ENCODE data around the gene SLMAP.

Gene SLMAP

GRCh38 chr3:57770009-57770827, 14.1 kb downstream of the SLMAP start:
- H3K27me3 ChIP-seq (ENCODE audit: control insufficient read depth in 2 of 2, insufficient read depth in 2 of 2, low read length in 2 of 2), result no peaks in the 10 kb centered on the region
- H3K27ac ChIP-seq (ENCODE audit: low read depth in 2 of 2, low read length in 2 of 2), result no peak overlapping the region
- no peaks in the 10 kb centered on the region for H3K9me3 ChIP-seq (ENCODE audit: control insufficient read depth in 2 of 2, low read length in 2 of 2)
- no peak overlapping the region for H3K4me3 ChIP-seq (ENCODE audit: low read length in 2 of 2)
- H3K9ac ChIP-seq (ENCODE audit: low read depth in 1 of 2, low read length in 2 of 2), result no peak overlapping the region
- H3K4me1 ChIP-seq (ENCODE audit: control insufficient read depth in 2 of 2, insufficient read depth in 2 of 2, low read length in 2 of 2), result no peaks in the 10 kb centered on the region
- peaks cover 0 to 3% of the 10 kb centered on the region in 2 donors for H3K36me3 ChIP-seq (ENCODE audit: control insufficient read depth in 2 of 2, insufficient read depth in 2 of 2, low read length in 2 of 2)

- Histone ChIP-seq H3K4me1 (ENCODE audit: control insufficient read depth in 2 of 2, insufficient read depth in 2 of 2, low read length in 2 of 2) (no peaks in the 10 kb centered on the region), H3K27me3 (ENCODE audit: control insufficient read depth in 2 of 2, insufficient read depth in 2 of 2, low read length in 2 of 2) (no peaks in the 10 kb centered on the region), H3K9me3 (ENCODE audit: control insufficient read depth in 2 of 2, low read length in 2 of 2) (no peaks in the 10 kb centered on the region), H3K9ac (ENCODE audit: low read depth in 1 of 2, low read length in 2 of 2) (no peak overlapping the region), H3K27ac (ENCODE audit: low read depth in 2 of 2, low read length in 2 of 2) (no peak overlapping the region), H3K4me3 (ENCODE audit: low read length in 2 of 2) (no peak overlapping the region), H3K36me3 (ENCODE audit: control insufficient read depth in 2 of 2, insufficient read depth in 2 of 2, low read length in 2 of 2) (peaks cover 0 to under 1% of the 10 kb centered on the region in 2 donors)
Observed at GRCh38 chr3:57772251-57772650, 16.1 kb downstream of the SLMAP start.

DNA sequence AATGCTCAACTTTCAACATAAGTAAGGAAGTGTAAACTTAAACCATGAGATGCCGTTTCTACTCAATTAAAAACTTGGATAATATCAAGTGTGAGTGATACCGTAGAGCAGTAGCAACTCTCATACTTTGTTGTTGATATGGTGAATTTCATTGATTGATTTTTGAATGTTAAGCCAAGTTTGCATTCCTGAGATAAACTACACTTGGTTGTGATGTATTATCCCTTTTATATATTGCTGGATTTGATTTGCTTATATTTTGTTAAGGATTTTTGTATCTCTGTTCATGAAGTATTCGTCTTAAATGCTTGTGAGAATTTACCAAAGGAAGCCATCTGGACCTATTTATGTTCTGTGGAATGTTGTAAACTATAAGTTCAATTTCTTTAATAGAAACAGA, 21.7 kb downstream of the SLMAP start:
- no peaks in the 10 kb centered on the region for H3K36me3 ChIP-seq (ENCODE audit: control insufficient read depth in 2 of 2, insufficient read depth in 2 of 2, low read length in 2 of 2)
- H3K4me3 ChIP-seq (ENCODE audit: low read length in 2 of 2), result no peak overlapping the region
- no peaks in the 10 kb centered on the region for H3K9me3 ChIP-seq (ENCODE audit: control insufficient read depth in 2 of 2, low read length in 2 of 2)
- no peak overlapping the region for H3K27ac ChIP-seq (ENCODE audit: low read depth in 2 of 2, low read length in 2 of 2)
- H3K4me1 ChIP-seq (ENCODE audit: control insufficient read depth in 2 of 2, insufficient read depth in 2 of 2, low read length in 2 of 2), result no peaks in the 10 kb centered on the region
- H3K9ac ChIP-seq (ENCODE audit: low read depth in 1 of 2, low read length in 2 of 2), result no peak overlapping the region
- H3K27me3 ChIP-seq (ENCODE audit: control insufficient read depth in 2 of 2, insufficient read depth in 2 of 2, low read length in 2 of 2), result no peaks in the 10 kb centered on the region

GRCh38 chr3:57778494-57778893, 22.4 kb downstream of the SLMAP start:
- no peak overlapping the region for H3K9ac ChIP-seq (ENCODE audit: low read depth in 1 of 2, low read length in 2 of 2)
- H3K4me1 ChIP-seq (ENCODE audit: control insufficient read depth in 2 of 2, insufficient read depth in 2 of 2, low read length in 2 of 2), result peaks cover 0 to 6% of the 10 kb centered on the region in 2 donors
- no peaks in the 10 kb centered on the region for H3K36me3 ChIP-seq (ENCODE audit: control insufficient read depth in 2 of 2, insufficient read depth in 2 of 2, low read length in 2 of 2)
- H3K27ac ChIP-seq (ENCODE audit: low read depth in 2 of 2, low read length in 2 of 2), result no peak overlapping the region
- no peaks in the 10 kb centered on the region for H3K27me3 ChIP-seq (ENCODE audit: control insufficient read depth in 2 of 2, insufficient read depth in 2 of 2, low read length in 2 of 2)
- no peaks in the 10 kb centered on the region for H3K9me3 ChIP-seq (ENCODE audit: control insufficient read depth in 2 of 2, low read length in 2 of 2)
- no peak overlapping the region for H3K4me3 ChIP-seq (ENCODE audit: low read length in 2 of 2)

DNA sequence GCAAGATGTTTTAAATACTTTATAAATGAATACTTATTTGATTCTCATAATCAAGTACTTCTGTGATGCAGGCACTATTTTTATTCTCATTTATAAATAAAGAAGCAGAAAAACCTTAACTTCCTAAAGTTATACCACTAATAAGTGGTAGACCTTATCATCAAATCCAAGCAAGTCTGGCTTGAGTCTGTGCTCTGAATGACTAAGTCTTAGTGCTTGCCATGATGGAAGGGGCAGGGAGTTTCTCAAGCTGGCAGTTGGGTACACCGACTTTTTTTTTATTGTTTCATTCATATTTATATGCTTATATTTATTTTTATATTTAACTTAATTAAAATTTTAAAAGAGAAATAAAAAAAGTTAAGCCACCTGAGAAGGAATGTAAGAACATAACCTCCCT, 23.6 kb downstream of the SLMAP start:
- no peaks in the 10 kb centered on the region for H3K36me3 ChIP-seq (ENCODE audit: control insufficient read depth in 2 of 2, insufficient read depth in 2 of 2, low read length in 2 of 2)
- H3K27me3 ChIP-seq (ENCODE audit: control insufficient read depth in 2 of 2, insufficient read depth in 2 of 2, low read length in 2 of 2), result no peaks in the 10 kb centered on the region
- peaks cover 0 to 6% of the 10 kb centered on the region in 2 donors for H3K4me1 ChIP-seq (ENCODE audit: control insufficient read depth in 2 of 2, insufficient read depth in 2 of 2, low read length in 2 of 2)
- no peak overlapping the region for H3K4me3 ChIP-seq (ENCODE audit: low read length in 2 of 2)
- H3K9me3 ChIP-seq (ENCODE audit: control insufficient read depth in 2 of 2, low read length in 2 of 2), result no peaks in the 10 kb centered on the region
- H3K27ac ChIP-seq (ENCODE audit: low read depth in 2 of 2, low read length in 2 of 2), result no peak overlapping the region
- H3K9ac ChIP-seq (ENCODE audit: low read depth in 1 of 2, low read length in 2 of 2), result no peak overlapping the region

GRCh38 chr3:57783186-57784088, 27.3 kb downstream of the SLMAP start:
- H3K9ac ChIP-seq (ENCODE audit: low read depth in 1 of 2, low read length in 2 of 2), result no peak overlapping the region
- H3K27ac ChIP-seq (ENCODE audit: low read depth in 2 of 2, low read length in 2 of 2), result no peak overlapping the region
- H3K4me3 ChIP-seq (ENCODE audit: low read length in 2 of 2), result no peak overlapping the region
- H3K36me3 ChIP-seq (ENCODE audit: control insufficient read depth in 2 of 2, insufficient read depth in 2 of 2, low read length in 2 of 2), result no peaks in the 10 kb centered on the region
- no peaks in the 10 kb centered on the region for H3K27me3 ChIP-seq (ENCODE audit: control insufficient read depth in 2 of 2, insufficient read depth in 2 of 2, low read length in 2 of 2)
- H3K4me1 ChIP-seq (ENCODE audit: control insufficient read depth in 2 of 2, insufficient read depth in 2 of 2, low read length in 2 of 2), result peaks cover 0 to 6% of the 10 kb centered on the region in 2 donors
- H3K9me3 ChIP-seq (ENCODE audit: control insufficient read depth in 2 of 2, low read length in 2 of 2), result no peaks in the 10 kb centered on the region

DNA sequence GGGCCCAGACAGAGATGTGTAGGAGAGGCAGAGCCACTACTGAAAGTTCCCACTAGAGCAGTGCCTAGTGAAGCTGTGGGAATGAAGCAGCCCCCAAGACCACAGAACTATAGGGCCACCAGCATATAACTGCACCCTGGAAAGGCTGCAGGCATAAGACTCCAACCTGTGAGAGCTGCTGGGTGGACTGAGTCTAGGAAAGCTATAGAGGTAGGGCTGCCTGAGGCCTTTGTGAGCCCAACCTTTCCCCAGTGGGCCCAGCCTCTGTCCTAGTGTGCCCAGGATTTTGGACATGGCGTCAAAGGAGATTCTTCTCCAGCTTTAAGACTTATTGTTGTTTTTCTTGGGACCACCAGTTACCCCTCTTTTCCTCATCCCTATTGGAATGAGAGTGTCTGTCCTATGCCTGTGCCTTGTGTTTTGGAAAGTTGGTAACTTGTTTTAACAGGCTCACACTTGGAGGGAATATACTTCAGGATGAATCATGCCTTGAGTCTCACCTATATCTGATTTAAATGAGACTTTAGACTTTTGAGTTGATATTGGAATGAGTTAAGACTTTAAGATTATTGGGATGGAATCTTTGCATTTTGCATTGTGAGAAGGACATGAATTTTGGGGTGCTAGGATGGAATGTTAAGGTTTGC, 28.1 kb downstream of the SLMAP start:
- H3K27ac ChIP-seq (ENCODE audit: low read depth in 2 of 2, low read length in 2 of 2), result no peak overlapping the region
- no peak overlapping the region for H3K9ac ChIP-seq (ENCODE audit: low read depth in 1 of 2, low read length in 2 of 2)
- no peak overlapping the region for H3K4me3 ChIP-seq (ENCODE audit: low read length in 2 of 2)
- peaks cover 0 to 6% of the 10 kb centered on the region in 2 donors for H3K4me1 ChIP-seq (ENCODE audit: control insufficient read depth in 2 of 2, insufficient read depth in 2 of 2, low read length in 2 of 2)
- no peaks in the 10 kb centered on the region for H3K27me3 ChIP-seq (ENCODE audit: control insufficient read depth in 2 of 2, insufficient read depth in 2 of 2, low read length in 2 of 2)
- no peaks in the 10 kb centered on the region for H3K36me3 ChIP-seq (ENCODE audit: control insufficient read depth in 2 of 2, insufficient read depth in 2 of 2, low read length in 2 of 2)
- no peaks in the 10 kb centered on the region for H3K9me3 ChIP-seq (ENCODE audit: control insufficient read depth in 2 of 2, low read length in 2 of 2)

DNA sequence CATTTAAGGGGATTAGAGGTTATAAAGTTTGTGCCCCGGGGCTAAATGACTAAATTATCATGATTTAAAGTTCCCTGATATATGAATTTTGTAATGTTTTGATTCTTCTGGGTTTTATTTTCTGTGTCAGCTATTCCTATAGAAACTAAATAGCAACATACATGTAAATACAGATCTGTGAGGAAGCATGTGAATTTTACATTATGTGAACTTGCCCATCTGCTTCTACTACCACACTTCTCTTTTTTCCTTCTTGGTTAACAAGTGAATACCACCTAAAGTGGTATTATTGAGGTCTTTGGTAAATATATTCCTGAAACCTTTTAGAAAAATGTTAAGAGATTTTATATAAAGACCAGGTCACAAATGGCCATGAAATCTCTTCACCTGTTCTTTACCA, 29.3 kb downstream of the SLMAP start:
- Histone ChIP-seq H3K4me1 (ENCODE audit: control insufficient read depth in 2 of 2, insufficient read depth in 2 of 2, low read length in 2 of 2) (peaks cover 0 to 6% of the 10 kb centered on the region in 2 donors), H3K27ac (ENCODE audit: low read depth in 2 of 2, low read length in 2 of 2) (no peak overlapping the region), H3K9me3 (ENCODE audit: control insufficient read depth in 2 of 2, low read length in 2 of 2) (no peaks in the 10 kb centered on the region), H3K27me3 (ENCODE audit: control insufficient read depth in 2 of 2, insufficient read depth in 2 of 2, low read length in 2 of 2) (no peaks in the 10 kb centered on the region), H3K4me3 (ENCODE audit: low read length in 2 of 2) (no peak overlapping the region), H3K36me3 (ENCODE audit: control insufficient read depth in 2 of 2, insufficient read depth in 2 of 2, low read length in 2 of 2) (no peaks in the 10 kb centered on the region), H3K9ac (ENCODE audit: low read depth in 1 of 2, low read length in 2 of 2) (no peak overlapping the region)

GRCh38 chr3:57787867-57788623, 31.9 kb downstream of the SLMAP start:
- H3K27ac ChIP-seq (ENCODE audit: low read depth in 2 of 2, low read length in 2 of 2), result no peak overlapping the region
- no peaks in the 10 kb centered on the region for H3K36me3 ChIP-seq (ENCODE audit: control insufficient read depth in 2 of 2, insufficient read depth in 2 of 2, low read length in 2 of 2)
- peaks cover 0 to 5% of the 10 kb centered on the region in 2 donors for H3K4me1 ChIP-seq (ENCODE audit: control insufficient read depth in 2 of 2, insufficient read depth in 2 of 2, low read length in 2 of 2)
- no peaks in the 10 kb centered on the region for H3K9me3 ChIP-seq (ENCODE audit: control insufficient read depth in 2 of 2, low read length in 2 of 2)
- no peak overlapping the region for H3K9ac ChIP-seq (ENCODE audit: low read depth in 1 of 2, low read length in 2 of 2)
- no peak overlapping the region for H3K4me3 ChIP-seq (ENCODE audit: low read length in 2 of 2)
- H3K27me3 ChIP-seq (ENCODE audit: control insufficient read depth in 2 of 2, insufficient read depth in 2 of 2, low read length in 2 of 2), result no peaks in the 10 kb centered on the region
